Activated naive CD4-positive, alpha-beta T cell treated with anti-CD3 and anti-CD28 coated beads, Interleukin-2, amount 10 ng/mL, durations not matched to agents 7 days and 5 days (primary cell): ENCODE measurements around the gene GNAT3.

Source experiments
- CTCF ChIA-PET: fragments of 350-600 bp; sonication (Branson Sonifier 250); formaldehyde crosslinking; loops from one replicate; lab custom pipeline; 2021; ENCODE audit warnings: antibody characterized with exemption; lab: Charles Lee
- DNase-seq: peaks from one replicate; pipeline ENCODE4 v3.0.0-alpha.2; 2020
- H3K27ac Mint-ChIP-seq: one replicate; pipeline ENCODE4 v1.8.0; 2021; ENCODE audit warnings: mild to moderate bottlenecking, moderate library complexity, mixed read lengths
- H3K27me3 Mint-ChIP-seq: one replicate; pipeline ENCODE4 v1.8.0; 2021; ENCODE audit warnings: mild to moderate bottlenecking, mixed read lengths
- H3K36me3 Mint-ChIP-seq: one replicate; pipeline ENCODE4 v1.8.0; 2021; ENCODE audit warnings: mixed read lengths
- H3K4me1 Mint-ChIP-seq: one replicate; pipeline ENCODE4 v1.8.0; 2021; ENCODE audit warnings: mixed read lengths
- H3K4me3 Mint-ChIP-seq: one replicate; pipeline ENCODE4 v1.8.0; 2021; ENCODE audit warnings: mild to moderate bottlenecking, moderate library complexity, mixed read lengths
- H3K9me3 Mint-ChIP-seq: one replicate; pipeline ENCODE4 v1.8.0; 2021; ENCODE audit warnings: mixed read lengths

GNAT3 gene

DNA sequence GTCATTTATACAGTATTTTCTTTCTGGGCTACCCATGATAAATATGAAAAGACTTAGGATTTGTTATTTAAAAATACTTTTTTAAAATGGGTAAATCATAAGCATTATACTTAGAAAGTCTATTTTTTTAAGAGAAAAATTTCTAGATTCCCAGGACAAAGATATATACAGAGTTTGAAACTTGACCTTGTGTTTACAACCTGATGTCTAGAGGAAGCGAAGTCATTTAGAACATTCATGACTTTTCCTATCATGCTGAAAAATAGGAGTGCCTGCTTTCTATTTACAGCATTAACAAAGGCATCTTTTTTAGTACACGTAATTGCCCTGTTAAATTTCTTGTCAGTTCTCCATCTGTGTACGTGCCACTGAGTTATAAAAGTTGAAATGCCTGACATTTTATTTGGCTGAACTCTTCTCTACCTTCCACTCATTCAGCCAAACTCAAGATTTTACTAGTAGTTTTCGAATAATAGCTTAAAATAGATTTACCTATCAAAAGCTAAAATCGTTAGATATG, 23.0 kb downstream of the GNAT3 start:
- H3K9me3 Mint-ChIP-seq = no peaks in the 10 kb centered on the region
- H3K27me3 Mint-ChIP-seq = no peaks in the 10 kb centered on the region
- no peak overlapping the region for H3K27ac Mint-ChIP-seq
- no peaks in the 10 kb centered on the region for H3K36me3 Mint-ChIP-seq
- DNase-seq = no peak
- no peaks in the 10 kb centered on the region for H3K4me1 Mint-ChIP-seq
- CTCF ChIA-PET = no interaction called here
- H3K4me3 Mint-ChIP-seq = no peak overlapping the region

DNA sequence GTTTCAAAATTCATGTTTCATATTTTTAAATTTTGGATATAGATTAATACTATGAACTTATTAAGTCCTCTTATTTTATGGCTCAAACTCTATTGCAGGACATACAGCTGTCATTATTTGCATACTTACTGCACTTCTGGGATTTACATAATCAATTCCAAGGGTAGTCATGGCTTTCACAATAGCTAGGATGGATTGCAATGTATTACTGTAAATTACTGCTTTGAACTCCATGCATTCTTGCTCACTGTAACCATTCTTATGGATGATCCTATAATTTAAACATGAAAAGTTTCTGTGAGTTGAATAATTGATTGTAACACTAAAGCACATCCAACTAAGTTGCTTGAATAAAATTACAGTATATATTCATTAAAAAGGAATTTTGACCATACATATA, 23.5 kb downstream of the GNAT3 start:
- no peaks in the 10 kb centered on the region for H3K4me1 Mint-ChIP-seq
- no peak for DNase-seq
- CTCF ChIA-PET = no interaction called here

DNA sequence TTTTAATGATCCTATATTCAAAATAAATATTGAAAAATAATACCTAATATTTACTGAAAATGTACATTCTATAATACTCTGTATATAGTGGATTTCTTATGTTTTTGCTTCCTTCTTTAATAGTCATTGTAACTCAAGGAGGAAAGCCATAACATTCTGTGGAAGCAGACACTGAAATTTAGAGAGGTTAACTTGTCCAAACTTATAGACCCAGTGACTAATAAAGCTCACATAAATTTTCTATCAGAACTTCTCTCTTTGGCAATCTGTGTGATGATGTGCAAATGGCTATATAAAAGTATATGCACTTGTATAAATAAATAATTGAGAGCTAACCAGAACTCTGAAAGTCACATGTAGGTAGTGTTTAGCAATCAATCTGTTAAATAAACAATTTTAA, 26.1 kb downstream of the GNAT3 start:
- no peaks in the 10 kb centered on the region for H3K9me3 Mint-ChIP-seq
- no peak overlapping the region for H3K27ac Mint-ChIP-seq
- CTCF ChIA-PET = no interaction called here
- no peak for DNase-seq
- no peaks in the 10 kb centered on the region for H3K36me3 Mint-ChIP-seq
- no peaks in the 10 kb centered on the region for H3K4me1 Mint-ChIP-seq
- H3K4me3 Mint-ChIP-seq = no peak overlapping the region
- H3K27me3 Mint-ChIP-seq = no peaks in the 10 kb centered on the region

More for the DNA sequence above, 23.5 kb downstream of the GNAT3 start:
- Mint-ChIP-seq H3K9me3 (no peaks in the 10 kb centered on the region), H3K27me3 (no peaks in the 10 kb centered on the region), H3K4me3 (no peak overlapping the region), H3K27ac (no peak overlapping the region), H3K36me3 (no peaks in the 10 kb centered on the region)

DNA sequence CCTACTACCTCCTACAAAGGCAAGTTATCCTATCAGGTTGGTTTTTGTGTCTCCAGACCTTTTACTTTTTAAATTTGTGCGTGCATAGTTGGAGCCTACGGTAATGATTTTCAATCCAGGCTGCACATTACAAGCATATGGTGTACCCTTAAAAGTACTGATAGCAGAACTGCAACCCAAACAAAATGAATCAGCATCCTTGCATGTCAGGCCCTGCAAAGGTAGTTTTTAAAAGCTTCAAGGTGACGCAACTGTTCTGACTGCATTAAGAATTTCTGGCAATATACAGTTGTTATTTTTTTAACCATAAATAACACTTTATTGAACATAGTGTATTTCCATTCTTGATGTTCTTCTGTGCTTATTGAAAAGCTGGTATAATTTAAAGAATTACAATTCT, 28.9 kb downstream of the GNAT3 start:
- no peaks in the 10 kb centered on the region for H3K27me3 Mint-ChIP-seq
- H3K27ac Mint-ChIP-seq = no peak overlapping the region
- CTCF ChIA-PET = no interaction called here
- H3K36me3 Mint-ChIP-seq = no peaks in the 10 kb centered on the region
- DNase-seq = no peak
- H3K4me1 Mint-ChIP-seq = no peaks in the 10 kb centered on the region
- H3K9me3 Mint-ChIP-seq = no peaks in the 10 kb centered on the region
- no peak overlapping the region for H3K4me3 Mint-ChIP-seq

DNA sequence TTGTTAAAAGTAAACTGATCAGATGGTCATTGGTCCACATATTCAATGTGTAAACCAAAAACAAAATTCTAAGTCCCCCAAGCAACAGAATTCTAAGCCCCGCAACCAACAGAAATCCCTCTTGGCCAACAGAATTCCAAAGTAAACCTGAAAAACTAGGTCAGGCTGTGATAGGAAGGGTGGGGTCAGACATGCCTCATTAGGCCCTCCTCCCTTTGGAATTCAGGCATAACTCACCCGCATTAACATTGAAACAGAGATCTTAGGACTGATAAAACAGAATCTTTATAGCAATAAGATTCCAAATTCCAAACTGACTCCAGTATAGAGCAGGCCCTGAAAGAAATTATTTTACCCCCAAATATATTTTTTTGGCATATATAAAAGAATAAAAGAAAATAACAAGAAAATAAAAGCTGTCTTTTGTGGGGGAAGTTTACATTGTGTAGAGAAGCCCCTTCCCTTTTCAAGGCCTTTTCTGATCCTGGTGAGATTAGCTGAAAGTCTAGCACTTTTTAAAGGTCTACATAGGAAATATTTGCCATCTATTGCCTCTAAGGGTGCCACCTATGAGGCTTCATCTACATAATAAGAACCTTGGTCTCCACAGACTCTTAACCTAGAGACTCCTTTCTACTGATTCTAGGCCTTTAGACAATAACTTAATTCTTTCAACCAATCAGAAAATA, 30.5 kb downstream of the GNAT3 start:
- Mint-ChIP-seq H3K9me3 (no peaks in the 10 kb centered on the region), H3K36me3 (no peaks in the 10 kb centered on the region), H3K27ac (no peak overlapping the region), H3K4me1 (no peaks in the 10 kb centered on the region), H3K4me3 (no peak overlapping the region), H3K27me3 (no peaks in the 10 kb centered on the region)
- CTCF ChIA-PET = no interaction called here
- no peak for DNase-seq

DNA sequence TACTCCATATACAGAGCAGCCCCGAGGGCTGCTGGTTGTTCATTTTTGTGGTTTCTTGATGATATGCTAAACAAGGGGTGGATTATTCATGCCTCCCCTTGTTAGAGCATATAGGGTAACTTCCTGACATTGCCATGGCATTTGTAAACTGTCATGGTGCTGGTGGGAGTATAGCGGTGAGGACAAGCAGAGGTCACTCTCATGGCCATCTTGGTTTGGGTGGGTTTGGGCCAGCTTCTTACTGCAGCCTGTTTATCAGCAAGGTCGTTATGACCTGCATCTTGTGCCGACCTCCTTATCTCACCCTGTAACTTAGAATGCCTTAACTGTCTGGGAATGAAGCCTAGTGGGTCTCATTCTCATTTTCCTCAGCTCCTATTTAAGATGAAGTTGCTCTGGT, 31.3 kb downstream of the GNAT3 start:
- Mint-ChIP-seq H3K36me3 (no peaks in the 10 kb centered on the region), H3K27me3 (no peaks in the 10 kb centered on the region), H3K27ac (no peak overlapping the region), H3K4me1 (no peaks in the 10 kb centered on the region), H3K4me3 (no peak overlapping the region), H3K9me3 (no peaks in the 10 kb centered on the region)
- no peak for DNase-seq
- CTCF ChIA-PET = no interaction called here

DNA sequence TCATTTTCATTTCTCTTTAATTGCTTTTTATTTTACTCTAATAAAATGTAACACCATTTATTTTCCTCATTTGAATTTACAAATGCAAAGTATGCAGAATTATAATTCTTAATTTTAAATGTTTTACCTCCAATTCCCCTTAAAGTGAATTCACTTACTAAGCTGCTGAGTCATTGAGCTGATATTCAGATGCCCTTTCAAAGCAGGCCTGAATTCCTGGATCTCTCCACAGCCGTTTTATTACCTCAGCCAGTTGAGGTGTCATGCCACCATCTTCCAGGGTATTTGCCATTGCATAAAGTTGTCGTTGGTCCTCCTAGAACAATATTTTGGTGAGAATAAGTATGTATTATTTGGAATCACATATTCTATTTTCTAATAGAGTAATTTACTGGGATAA, 33.2 kb downstream of the GNAT3 start:
- DNase-seq = no peak
- H3K4me1 Mint-ChIP-seq = no peaks in the 10 kb centered on the region
- H3K27ac Mint-ChIP-seq = no peak overlapping the region
- H3K27me3 Mint-ChIP-seq = no peaks in the 10 kb centered on the region
- CTCF ChIA-PET = no interaction called here
- no peaks in the 10 kb centered on the region for H3K9me3 Mint-ChIP-seq
- H3K36me3 Mint-ChIP-seq = no peaks in the 10 kb centered on the region
- no peak overlapping the region for H3K4me3 Mint-ChIP-seq

DNA sequence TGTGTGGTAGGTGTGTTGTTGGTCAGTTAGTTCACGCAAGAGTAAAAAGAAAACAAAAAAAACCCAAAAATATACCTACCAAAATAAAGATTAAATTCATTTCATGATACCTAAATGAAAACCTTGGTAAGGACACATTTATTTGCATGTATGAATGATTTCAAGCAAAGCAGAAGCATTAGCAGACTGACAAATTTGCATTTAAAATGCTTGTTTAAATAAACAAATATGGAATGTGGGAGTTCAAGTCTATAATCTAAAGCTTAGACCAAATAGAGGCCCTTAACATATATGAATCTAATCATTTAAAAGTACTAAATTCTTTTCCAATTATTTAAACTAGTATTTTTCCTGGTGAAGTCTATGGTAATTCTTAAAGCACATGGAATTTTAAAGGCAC, 35.8 kb downstream of the GNAT3 start:
- H3K27me3 Mint-ChIP-seq = no peaks in the 10 kb centered on the region
- H3K4me3 Mint-ChIP-seq = no peak overlapping the region
- no peaks in the 10 kb centered on the region for H3K4me1 Mint-ChIP-seq
- no peaks in the 10 kb centered on the region for H3K36me3 Mint-ChIP-seq
- no peak for DNase-seq
- H3K27ac Mint-ChIP-seq = no peak overlapping the region
- CTCF ChIA-PET = no interaction called here
- H3K9me3 Mint-ChIP-seq = no peaks in the 10 kb centered on the region

DNA sequence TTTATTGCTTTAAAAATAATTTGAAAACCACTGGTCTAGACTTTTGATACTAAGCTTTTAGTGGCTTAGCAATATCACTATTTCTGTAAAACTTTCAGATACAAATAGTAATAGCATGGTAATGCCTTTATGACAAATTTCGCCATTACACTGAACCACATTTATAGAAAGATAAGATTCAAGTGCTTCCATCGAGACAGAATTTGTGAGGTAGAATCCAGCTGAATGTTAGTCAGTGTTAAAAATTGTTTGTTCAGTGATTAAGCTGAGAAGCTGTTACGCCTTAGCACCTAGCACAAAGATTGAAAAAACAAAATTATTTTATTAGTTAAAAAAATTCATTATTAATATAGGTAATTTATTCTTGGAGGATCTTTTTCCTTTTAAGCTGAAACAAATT, 36.5 kb downstream of the GNAT3 start:
- CTCF ChIA-PET = no interaction called here

DNA sequence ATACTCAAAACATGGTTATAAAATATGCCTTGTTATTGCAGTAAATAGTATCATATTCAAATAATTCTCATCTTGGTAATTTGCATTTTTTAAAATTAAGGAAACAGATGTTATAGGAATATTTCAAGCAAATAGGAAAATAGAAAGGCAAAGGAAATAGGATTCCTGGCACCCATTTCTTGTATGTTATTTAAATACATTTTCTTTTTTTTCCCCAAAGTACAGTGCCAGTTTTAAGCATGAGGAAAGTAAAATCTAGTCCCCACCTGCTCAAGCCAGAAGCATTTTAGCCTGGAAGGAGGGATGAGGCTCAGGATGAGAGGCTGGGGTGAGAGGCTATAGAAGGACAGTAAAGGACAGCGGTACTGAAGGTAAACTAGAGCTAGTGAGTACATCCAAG, 38.1 kb downstream of the GNAT3 start:
- CTCF ChIA-PET = no interaction called here
- no peak overlapping the region for H3K4me3 Mint-ChIP-seq
- H3K9me3 Mint-ChIP-seq = no peaks in the 10 kb centered on the region
- H3K27ac Mint-ChIP-seq = no peak overlapping the region
- H3K27me3 Mint-ChIP-seq = no peaks in the 10 kb centered on the region
- no peaks in the 10 kb centered on the region for H3K36me3 Mint-ChIP-seq
- H3K4me1 Mint-ChIP-seq = no peaks in the 10 kb centered on the region
- no peak for DNase-seq

More for the DNA sequence above, 36.5 kb downstream of the GNAT3 start:
- DNase-seq = no peak
- Mint-ChIP-seq H3K27me3 (no peaks in the 10 kb centered on the region), H3K36me3 (no peaks in the 10 kb centered on the region), H3K9me3 (no peaks in the 10 kb centered on the region), H3K4me3 (no peak overlapping the region), H3K27ac (no peak overlapping the region), H3K4me1 (no peaks in the 10 kb centered on the region)

DNA sequence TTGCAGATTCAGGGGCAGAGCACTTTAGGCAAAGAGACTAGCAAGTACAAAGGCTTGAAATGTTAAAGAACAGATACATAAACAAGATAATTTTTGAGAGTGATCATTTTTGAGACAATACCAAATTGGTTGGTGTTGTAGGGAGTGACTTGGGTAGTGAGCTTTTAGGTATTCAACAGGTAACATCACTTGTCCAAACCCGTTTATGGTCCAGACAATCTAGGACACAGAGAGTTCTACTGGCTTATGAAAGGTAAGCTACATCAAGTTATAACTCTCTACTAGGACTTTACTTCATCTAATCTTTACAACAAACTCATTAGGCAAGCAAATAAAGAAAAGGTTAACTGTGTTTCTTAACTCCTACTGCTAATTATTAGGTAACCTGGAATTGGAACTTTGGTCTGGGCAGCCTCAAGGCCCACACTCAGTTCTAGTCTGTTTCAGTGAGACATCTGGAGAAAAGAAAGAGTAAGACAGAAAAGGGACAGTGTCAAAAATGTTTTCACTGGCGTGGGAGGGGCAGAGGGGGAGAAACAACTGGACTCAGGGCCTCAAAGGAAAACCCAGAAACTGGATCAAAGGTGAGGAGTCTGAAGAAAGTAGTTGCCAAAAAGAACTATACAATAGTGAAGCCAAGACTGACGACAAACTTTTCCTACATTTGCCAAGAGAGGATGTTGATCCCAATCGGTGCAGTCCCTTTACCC, 39.2 kb downstream of the GNAT3 start:
- no peaks in the 10 kb centered on the region for H3K27me3 Mint-ChIP-seq
- CTCF ChIA-PET = no interaction called here
- H3K4me3 Mint-ChIP-seq = no peak overlapping the region
- H3K36me3 Mint-ChIP-seq = no peaks in the 10 kb centered on the region
- no peak overlapping the region for H3K27ac Mint-ChIP-seq
- H3K4me1 Mint-ChIP-seq = no peaks in the 10 kb centered on the region
- DNase-seq = no peak
- H3K9me3 Mint-ChIP-seq = no peaks in the 10 kb centered on the region

DNA sequence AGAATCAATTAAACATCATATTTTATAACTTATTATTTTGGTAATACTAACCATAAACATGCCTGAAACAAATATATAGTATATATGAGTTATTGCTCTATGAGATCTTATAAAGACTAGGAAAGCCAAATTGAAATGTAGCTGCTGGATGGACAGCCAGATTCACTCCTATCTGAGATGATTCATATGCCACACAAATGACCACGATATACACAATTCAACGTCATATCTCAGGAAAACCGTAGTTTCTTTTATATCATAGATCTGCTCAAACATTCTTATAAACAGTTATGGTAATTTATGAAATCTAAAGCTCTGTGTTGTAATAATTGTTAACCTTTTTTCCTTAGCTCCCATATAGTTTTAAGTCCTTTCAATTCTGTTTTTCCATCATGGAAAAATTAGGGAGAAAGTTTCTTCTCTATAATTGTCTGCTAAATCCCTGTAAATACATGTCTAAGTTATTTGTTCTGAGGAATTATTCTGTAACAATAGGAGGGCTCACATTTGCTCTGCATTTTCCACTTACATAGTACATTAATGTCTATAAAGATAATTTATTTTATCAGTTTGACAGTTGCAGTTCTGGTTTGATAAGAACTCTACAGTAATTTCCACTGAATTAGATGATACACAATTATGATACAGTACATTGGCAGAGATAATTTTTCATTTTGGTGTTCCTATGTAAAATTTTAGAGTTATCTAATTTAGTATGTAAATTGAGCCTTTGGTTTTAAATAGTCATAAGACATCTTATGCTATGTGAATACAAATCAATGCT, 42.7 kb downstream of the GNAT3 start:
- H3K27me3 Mint-ChIP-seq = no peaks in the 10 kb centered on the region
- no peak overlapping the region for H3K27ac Mint-ChIP-seq
- CTCF ChIA-PET = interaction anchor here (0.7 kb wide), 1 partner anchor 17 kb away, joined by 3 read pairs; no protein-coding TSS in a partner anchor
- no peaks in the 10 kb centered on the region for H3K36me3 Mint-ChIP-seq
- no peak for DNase-seq
- no peaks in the 10 kb centered on the region for H3K4me1 Mint-ChIP-seq
- H3K4me3 Mint-ChIP-seq = no peak overlapping the region
- no peaks in the 10 kb centered on the region for H3K9me3 Mint-ChIP-seq

DNA sequence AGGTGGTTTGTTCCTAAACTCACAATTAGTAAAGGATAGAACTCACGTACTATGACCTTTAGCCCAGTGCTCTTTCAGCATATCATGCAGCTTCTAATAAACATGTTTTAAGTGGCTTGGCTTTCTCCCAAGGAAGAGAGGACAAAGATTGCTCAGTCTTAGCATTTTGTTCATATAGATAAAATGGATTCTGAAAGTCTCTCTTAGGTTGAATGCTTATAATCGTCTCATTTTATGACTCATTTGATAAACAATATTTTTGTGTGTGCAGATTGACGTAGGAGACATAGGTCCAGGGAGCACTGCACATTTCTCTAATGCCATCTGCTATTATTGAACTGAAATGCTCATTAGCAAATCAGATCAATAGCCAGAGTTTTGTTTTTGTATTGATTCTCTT, 44.8 kb downstream of the GNAT3 start:
- Mint-ChIP-seq H3K9me3 (no peaks in the 10 kb centered on the region), H3K4me3 (no peak overlapping the region), H3K36me3 (no peaks in the 10 kb centered on the region), H3K27ac (no peak overlapping the region), H3K27me3 (no peaks in the 10 kb centered on the region), H3K4me1 (no peaks in the 10 kb centered on the region)
- no peak for DNase-seq
- CTCF ChIA-PET = no interaction called here

DNA sequence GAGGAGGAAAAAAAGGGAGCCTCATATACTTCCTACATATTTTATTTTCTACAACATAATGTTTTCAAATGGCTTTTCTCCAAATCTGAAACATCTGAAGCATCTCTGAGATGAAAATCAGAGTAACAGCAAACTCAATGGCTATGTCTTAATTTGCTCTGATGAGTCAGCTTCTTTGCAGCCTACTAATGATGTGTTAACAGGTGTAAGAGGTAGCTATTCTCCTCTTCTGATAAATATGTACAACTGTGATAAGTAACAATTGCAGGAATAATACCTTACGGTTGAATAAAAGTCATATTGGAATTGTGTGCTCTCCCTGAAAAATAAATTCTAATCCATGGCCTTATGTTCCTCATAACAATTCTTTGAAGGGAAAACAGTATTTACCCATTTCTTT, 45.2 kb downstream of the GNAT3 start:
- Mint-ChIP-seq H3K9me3 (no peaks in the 10 kb centered on the region), H3K27me3 (no peaks in the 10 kb centered on the region), H3K27ac (no peak overlapping the region), H3K36me3 (no peaks in the 10 kb centered on the region), H3K4me1 (no peaks in the 10 kb centered on the region), H3K4me3 (no peak overlapping the region)
- CTCF ChIA-PET = no interaction called here
- DNase-seq = no peak
